Activated CD8-positive, alpha-beta T cell treated with anti-CD3 and anti-CD28 coated beads for 36 hours (primary cell): ENCODE data around the gene RASSF4. TPM values are rescaled to one million over a fixed set of nuclear protein-coding genes. Genes with fewer than 3 reads are reported as not detected.

ENCODE experiments used
- ATAC-seq: fragments of 200-7000 bp; cut with Tn5 transposase; one replicate; pipeline ENCODE4 v1.10.0; 2021; ENCODE audit warnings: mild to moderate bottlenecking, moderate library complexity
- CTCF ChIA-PET: fragments of 350-600 bp; sonication (Branson Sonifier 250); formaldehyde crosslinking; loops from one replicate; lab custom pipeline; 2021; ENCODE audit warnings: antibody characterized with exemption; lab: Charles Lee
- POLR2A ChIA-PET: fragments of 350-600 bp; sonication (Branson Sonifier 250); formaldehyde crosslinking; loops from one replicate; lab custom pipeline; 2021; ENCODE audit warnings: antibody characterized with exemption; lab: Charles Lee
- DNase-seq: peaks from one replicate; pipeline ENCODE4 v3.0.0-alpha.2; 2020
- H3K27ac Mint-ChIP-seq: one replicate; pipeline ENCODE4 v1.8.0; 2021; ENCODE audit warnings: mild to moderate bottlenecking, mixed read lengths
- H3K27me3 Mint-ChIP-seq: one replicate; pipeline ENCODE4 v1.8.0; 2021; ENCODE audit warnings: mixed read lengths
- H3K36me3 Mint-ChIP-seq: one replicate; pipeline ENCODE4 v1.8.0; 2021; ENCODE audit warnings: low read depth, mixed read lengths
- H3K4me1 Mint-ChIP-seq: one replicate; pipeline ENCODE4 v1.8.0; 2021; ENCODE audit warnings: low read depth, mixed read lengths
- H3K4me3 Mint-ChIP-seq: one replicate; pipeline ENCODE4 v1.8.0; 2021; ENCODE audit warnings: mild to moderate bottlenecking, moderate library complexity, mixed read lengths
- H3K9me3 Mint-ChIP-seq: one replicate; pipeline ENCODE4 v1.8.0; 2021; ENCODE audit warnings: mixed read lengths
- intact Hi-C: fragments of 100-400 bp; cut with micrococcal nuclease; formaldehyde crosslinking; loops from one replicate; pipeline ENCODE4 v1.10.0; 2022
- total RNA-seq, 2 experiments: library from RNA; stranded (reverse); gene quantifications; one replicate each; pipeline ENCODE4 v1.2.3, GENCODE V29; 2021
- TF ChIP-seq, protein P1 (sequence below): fragments of 200-600 bp; IDR thresholded peaks from one replicate; pipeline ENCODE4 v1.8.0; 2022; ENCODE audit warnings: antibody characterized with exemption, mild to moderate bottlenecking

Gene RASSF4
- total RNA-seq, 2 experiments from 2014 or later, result 1.8 to 1.9 TPM

- intact Hi-C loops, result loop anchor here (2.0 kb wide), 1 partner anchor 41 kb away; no protein-coding TSS in a partner anchor
- DNase-seq (peak; percentile 13), ATAC-seq (no peak)
- H3K9me3 Mint-ChIP-seq, result no peaks in the 10 kb centered on the region
- H3K36me3 Mint-ChIP-seq, result no peaks in the 10 kb centered on the region
- peaks cover 29% of the 10 kb centered on the region for H3K4me1 Mint-ChIP-seq
- H3K4me3 Mint-ChIP-seq, result no peak overlapping the region
- TF ChIP-seq, protein P1, sequence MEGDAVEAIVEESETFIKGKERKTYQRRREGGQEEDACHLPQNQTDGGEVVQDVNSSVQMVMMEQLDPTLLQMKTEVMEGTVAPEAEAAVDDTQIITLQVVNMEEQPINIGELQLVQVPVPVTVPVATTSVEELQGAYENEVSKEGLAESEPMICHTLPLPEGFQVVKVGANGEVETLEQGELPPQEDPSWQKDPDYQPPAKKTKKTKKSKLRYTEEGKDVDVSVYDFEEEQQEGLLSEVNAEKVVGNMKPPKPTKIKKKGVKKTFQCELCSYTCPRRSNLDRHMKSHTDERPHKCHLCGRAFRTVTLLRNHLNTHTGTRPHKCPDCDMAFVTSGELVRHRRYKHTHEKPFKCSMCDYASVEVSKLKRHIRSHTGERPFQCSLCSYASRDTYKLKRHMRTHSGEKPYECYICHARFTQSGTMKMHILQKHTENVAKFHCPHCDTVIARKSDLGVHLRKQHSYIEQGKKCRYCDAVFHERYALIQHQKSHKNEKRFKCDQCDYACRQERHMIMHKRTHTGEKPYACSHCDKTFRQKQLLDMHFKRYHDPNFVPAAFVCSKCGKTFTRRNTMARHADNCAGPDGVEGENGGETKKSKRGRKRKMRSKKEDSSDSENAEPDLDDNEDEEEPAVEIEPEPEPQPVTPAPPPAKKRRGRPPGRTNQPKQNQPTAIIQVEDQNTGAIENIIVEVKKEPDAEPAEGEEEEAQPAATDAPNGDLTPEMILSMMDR, result no peak
- no peaks in the 10 kb centered on the region for H3K27me3 Mint-ChIP-seq
- POLR2A ChIA-PET, result no interaction called here
- peak overlapping the region; percentile 15 for H3K27ac Mint-ChIP-seq
- CTCF ChIA-PET, result interaction anchor here (0.6 to 2.4 kb wide), 7 partner anchors 8 to 41 kb away, joined by 3 to 24 read pairs (median 3); no protein-coding TSS in a partner anchor
Observed at GRCh38 chr10:44973323-44974081, 13.9 kb downstream of the RASSF4 start.

DNA sequence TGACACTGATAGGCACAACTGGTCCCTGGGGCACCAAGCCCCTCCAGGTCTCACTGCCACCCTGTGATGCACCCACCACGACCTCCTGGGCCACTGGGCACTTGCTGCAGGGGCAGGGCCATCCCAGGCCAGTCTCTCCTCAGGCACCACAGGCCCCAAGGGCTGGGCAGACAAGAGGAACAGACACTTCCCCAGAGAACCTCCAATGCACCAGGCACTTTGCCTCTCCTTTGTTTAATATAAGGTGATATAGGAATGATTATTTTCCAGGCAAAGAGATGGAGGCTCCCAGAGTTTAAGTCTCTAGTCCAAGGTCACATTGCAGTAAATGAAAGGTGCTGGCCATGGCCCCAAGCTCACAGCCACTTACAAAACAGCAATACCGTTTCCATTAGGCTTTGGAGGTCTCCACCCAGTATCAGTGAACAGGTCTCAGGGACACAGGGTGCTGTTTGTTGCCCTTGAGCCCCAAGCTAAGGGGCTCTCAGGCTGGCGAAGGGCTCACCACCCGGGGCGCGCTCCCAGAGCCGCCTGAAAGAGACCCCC, 14.6 kb downstream of the RASSF4 start:
- DNase-seq (no peak), ATAC-seq (no peak)
- no peaks in the 10 kb centered on the region for H3K36me3 Mint-ChIP-seq
- no peaks in the 10 kb centered on the region for H3K9me3 Mint-ChIP-seq
- CTCF ChIA-PET, result interaction anchor here (0.6 to 2.4 kb wide), 5 partner anchors 9 to 42 kb away, joined by 3 to 24 read pairs (median 3); no protein-coding TSS in a partner anchor
- POLR2A ChIA-PET, result no interaction called here
- no peaks in the 10 kb centered on the region for H3K27me3 Mint-ChIP-seq
- intact Hi-C loops, result loop anchor here (2.0 kb wide), 1 partner anchor 41 kb away; no protein-coding TSS in a partner anchor
- H3K4me3 Mint-ChIP-seq, result peak overlapping the region; percentile 65
- peak overlapping the region; percentile 67 for H3K27ac Mint-ChIP-seq
- TF ChIP-seq, protein P1, result no peak
- H3K4me1 Mint-ChIP-seq, result peaks cover 22% of the 10 kb centered on the region

DNA sequence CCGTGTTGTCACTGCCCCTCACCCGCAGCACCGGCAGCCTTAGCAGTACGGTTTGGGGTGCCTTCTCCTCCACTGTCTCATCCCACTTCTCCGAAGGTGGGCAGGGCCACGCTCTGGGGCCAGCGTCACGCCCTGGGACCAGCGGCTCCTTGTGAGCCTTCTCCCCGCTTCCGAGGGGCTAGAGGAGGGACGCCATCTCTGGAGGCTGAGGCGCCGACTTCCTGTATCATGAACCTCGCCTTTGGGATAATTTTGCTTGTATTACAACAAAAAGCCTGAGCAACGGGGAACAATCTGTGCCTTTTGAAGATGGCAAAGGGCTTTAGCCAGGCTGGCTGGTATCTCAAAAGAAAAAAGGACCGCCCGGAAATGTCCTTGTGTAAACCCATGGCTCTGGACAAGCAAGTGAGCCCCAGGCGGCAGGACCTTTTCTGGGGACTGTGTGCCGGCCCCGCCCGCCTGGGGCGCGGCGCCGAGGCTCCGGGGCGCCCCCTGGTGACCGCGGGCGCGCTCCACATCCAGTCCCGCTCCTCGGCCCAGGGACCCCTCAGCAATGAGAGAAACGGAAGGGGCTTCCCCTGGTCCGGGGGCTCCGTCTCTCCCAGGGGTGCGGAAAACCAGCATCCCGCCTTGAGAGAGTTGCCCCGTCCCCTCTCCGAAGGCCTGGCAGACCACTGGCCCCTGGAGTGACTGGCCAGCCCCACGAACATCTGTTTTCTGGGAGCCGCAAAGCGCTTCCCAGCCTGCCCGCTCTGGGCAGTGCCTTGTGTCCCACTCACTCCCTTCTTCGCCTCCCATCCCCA, 15.2 kb downstream of the RASSF4 start:
- ATAC-seq (peak; percentile 96), DNase-seq (peak; percentile 68)
- peak overlapping the region; percentile 65 for H3K4me3 Mint-ChIP-seq
- intact Hi-C loops, result loop anchor here (2.0 kb wide), 1 partner anchor 42 kb away; no protein-coding TSS in a partner anchor
- TF ChIP-seq, protein P1, result peak; percentile 93
- peaks cover 19% of the 10 kb centered on the region for H3K4me1 Mint-ChIP-seq
- H3K27ac Mint-ChIP-seq, result peak overlapping the region; percentile 67
- ChIA-PET CTCF (interaction anchor here (0.6 to 2.4 kb wide), 7 partner anchors 10 to 76 kb away, joined by 3 to 25 read pairs (median 3); no protein-coding TSS in a partner anchor), POLR2A (interaction anchor here (0.9 kb wide), 1 partner anchor 26 kb away, joined by 4 read pairs; the partner anchor contains the start of gene ZNF22)
- H3K9me3 Mint-ChIP-seq, result no peaks in the 10 kb centered on the region
- H3K36me3 Mint-ChIP-seq, result no peaks in the 10 kb centered on the region
- no peaks in the 10 kb centered on the region for H3K27me3 Mint-ChIP-seq

GRCh38 chr10:44975431-44976331, 16.1 kb downstream of the RASSF4 start:
- Mint-ChIP-seq H3K36me3 (no peaks in the 10 kb centered on the region), H3K4me1 (peaks cover 19% of the 10 kb centered on the region), H3K27ac (no peak overlapping the region), H3K27me3 (no peaks in the 10 kb centered on the region), H3K9me3 (no peaks in the 10 kb centered on the region), H3K4me3 (no peak overlapping the region)
- POLR2A ChIA-PET, result interaction anchor here (0.9 kb wide), 1 partner anchor 25 kb away, joined by 4 read pairs; the partner anchor contains the start of gene ZNF22
- CTCF ChIA-PET, result interaction anchor here (0.7 to 2.1 kb wide), 4 partner anchors 9 to 77 kb away, joined by 3 to 25 read pairs (median 6); no protein-coding TSS in a partner anchor
- TF ChIP-seq, protein P1, result no peak
- ATAC-seq (no peak), DNase-seq (no peak)
- intact Hi-C loops, result loop anchor here (2.0 kb wide), 1 partner anchor 43 kb away; no protein-coding TSS in a partner anchor
